GM19452 (cell line): ENCODE results near the gene MAGEA6.
"Not testable (repeated sequence)": the region's sequence is repeated elsewhere in the genome, so short reads cannot be mapped to it uniquely, and the experiment has no call there.

Experiments used
- ATAC-seq: cut with Tn5 transposase; IDR thresholded peaks from one replicate; pipeline ENCODE4 v1.9.1; 2021; ENCODE audit not compliant: unreplicated experiment

MAGEA6 gene, protein sequence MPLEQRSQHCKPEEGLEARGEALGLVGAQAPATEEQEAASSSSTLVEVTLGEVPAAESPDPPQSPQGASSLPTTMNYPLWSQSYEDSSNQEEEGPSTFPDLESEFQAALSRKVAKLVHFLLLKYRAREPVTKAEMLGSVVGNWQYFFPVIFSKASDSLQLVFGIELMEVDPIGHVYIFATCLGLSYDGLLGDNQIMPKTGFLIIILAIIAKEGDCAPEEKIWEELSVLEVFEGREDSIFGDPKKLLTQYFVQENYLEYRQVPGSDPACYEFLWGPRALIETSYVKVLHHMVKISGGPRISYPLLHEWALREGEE

GRCh38 chrX:152769549-152770289 lies at the start of gene MAGEA6:
Gene MAGEA6, minus strand, starts transcription at chrX:152769689. Its CDS starts 2,039 bp downstream, at chrX:152767650.
- ATAC-seq: not testable (repeated sequence)

GRCh38 chrX:152819266-152819665 lies 49.8 kb upstream of the MAGEA6 start:
- ATAC-seq: no peak

DNA sequence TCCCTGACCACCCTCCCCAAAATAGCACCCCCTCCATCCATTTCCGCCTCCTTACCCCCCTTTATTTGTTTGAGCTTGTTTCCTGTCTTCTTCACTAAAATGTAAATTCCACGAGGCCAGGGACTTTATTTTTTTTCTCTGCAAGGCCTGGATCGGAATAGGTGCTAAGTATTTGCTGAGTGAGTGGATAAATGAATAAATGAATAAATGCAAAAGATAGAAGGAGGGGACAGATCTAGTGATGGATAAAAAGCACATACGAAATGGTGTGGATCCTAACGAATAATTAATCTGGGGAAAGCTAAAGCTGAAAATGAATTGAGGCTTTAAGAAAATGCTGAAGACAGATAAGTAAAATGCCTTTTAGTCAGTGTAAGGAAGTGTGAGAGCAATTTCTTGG lies 48.9 kb upstream of the MAGEA6 start:
- ATAC-seq: no peak

DNA sequence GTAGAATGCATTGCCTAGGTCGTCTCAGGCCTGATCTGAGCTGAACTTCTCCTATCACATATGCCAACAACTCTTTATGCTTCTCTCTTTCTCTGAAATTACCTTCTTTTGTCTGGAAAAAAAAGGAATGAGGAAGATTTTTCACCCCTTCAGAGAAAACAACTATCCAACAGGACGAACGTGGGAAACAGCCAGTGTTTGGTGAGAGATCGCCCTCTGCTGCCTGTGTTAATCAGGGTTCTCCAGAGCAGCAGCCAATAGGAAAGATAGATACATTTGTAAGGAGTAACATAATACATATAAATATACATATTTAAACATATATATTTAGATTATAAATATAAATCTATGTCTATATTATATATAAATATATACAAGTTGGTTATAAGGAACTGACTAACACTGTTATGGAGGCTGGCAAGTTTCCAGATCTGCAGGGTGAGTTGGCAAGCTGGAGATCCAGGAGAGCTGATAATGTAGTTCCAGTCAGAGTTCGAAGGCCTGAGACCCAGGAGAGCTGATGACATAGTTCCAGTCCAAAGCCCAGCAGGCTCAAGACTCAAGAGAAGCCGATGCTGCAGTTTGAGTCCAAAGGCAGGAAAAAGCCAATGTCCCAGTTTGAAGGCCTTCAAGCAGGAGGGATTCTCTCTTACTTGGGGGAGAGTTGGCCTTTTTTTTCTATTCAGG lies 47.7 kb upstream of the MAGEA6 start:
- ATAC-seq: no peak

DNA sequence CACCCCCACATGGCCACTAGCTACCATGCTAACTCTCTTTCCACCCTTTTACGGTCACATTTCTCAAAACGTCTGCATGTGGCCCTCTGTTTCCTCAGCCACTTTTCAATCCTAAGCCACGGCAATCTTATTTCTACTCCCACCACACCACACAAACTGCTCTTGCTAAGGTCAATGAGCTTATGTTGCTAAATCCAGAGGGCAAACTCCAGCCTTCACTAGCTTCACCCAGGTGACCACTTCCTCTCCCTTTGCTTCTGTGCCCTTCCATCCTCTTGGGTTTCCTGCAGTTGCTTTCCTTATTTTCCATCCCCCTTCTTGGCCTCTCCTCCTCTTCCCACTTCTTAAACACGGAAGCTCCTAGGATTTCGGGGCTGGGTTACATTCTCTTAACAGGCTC lies 44.6 kb upstream of the MAGEA6 start:
- ATAC-seq: no peak

GRCh38 chrX:152813206-152813605 lies 43.7 kb upstream of the MAGEA6 start:
- ATAC-seq: no peak

DNA sequence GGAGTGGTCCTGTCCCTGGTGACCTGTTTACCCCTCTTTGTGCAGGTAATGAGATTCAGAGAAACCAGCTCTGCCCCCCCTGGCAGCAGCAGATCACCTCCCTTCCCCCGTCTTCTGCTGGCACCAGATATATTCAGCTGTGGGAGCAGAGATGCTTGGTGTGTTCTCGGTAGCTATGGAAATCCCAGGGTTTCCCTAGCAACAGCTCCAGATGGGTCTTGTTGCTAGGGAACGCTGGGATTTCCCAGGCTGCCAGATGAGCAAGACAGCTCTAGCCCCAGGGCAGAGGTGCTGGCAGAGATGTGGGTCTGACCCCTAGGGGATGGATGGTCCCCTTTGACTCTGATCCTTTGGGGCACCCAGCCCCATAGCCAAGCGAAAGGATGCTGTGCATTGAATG lies 40.9 kb upstream of the MAGEA6 start:
- ATAC-seq: no peak

DNA sequence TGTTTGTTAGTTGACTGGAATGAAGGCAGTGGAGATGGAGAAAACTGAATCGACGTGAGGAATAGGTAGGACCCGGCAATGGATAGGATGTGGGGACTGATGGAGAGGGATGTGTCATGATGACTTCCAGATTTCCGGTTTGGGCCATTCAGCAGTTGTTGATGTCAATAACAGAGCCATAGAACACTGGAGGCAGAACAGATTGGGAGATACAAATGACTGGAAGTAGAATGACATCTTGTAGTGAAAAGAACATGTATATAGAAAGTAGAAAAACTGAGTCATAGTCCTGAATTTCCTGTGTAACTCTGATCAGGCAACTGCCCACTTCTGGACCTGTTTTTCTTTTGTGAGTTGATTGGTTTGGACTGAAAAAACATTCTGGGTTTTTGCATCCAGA lies 36.5 kb upstream of the MAGEA6 start:
- no peak for ATAC-seq

- no peak for ATAC-seq
Measured at GRCh38 chrX:152798945-152799344, 29.5 kb upstream of the MAGEA6 start.

DNA sequence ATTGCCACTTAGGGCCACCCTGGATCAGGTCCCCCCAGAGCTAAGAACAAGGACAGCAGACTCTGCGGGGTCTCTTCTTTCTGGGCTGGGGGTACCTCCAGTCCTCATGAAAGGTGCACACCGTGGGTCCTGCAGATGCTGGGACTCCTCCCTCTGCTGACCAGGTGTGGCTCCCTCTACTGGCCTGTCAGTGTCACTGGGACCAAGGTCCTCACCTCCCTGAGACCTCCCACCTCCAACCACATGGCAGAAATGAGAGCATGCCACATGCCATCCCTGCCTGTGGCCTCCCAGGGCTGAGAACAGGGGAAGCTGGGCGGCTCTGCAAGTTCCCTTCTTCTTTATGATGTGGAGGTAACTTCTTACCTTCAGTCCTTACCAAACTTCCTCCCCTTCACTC lies 17.6 kb upstream of the MAGEA6 start:
- ATAC-seq: not testable (repeated sequence)

- not testable (repeated sequence) for ATAC-seq
Measured at GRCh38 chrX:152766562-152766961, 2.9 kb downstream of the MAGEA6 start.

DNA sequence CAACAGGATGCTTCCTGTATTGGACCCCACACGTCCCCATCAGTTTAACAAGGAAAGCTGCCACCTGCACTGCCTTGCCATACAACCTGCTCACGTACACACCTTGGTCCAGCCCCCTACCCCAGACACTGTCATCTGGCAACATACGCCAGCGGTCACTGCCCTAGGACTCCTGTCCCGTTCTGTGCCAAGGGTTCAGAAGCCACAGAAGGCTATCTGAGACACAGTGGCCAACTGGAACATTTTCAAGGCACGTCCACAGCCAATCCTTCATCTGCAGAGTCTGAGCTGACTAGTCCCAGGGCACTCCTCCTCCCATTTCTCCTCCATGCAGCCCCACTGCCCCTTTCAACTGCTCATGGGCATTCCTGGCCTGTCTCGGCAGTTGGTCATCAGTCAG lies 7.9 kb downstream of the MAGEA6 start:
- ATAC-seq: not testable (repeated sequence)

- not testable (repeated sequence) for ATAC-seq
Measured at GRCh38 chrX:152759544-152759943, 9.9 kb downstream of the MAGEA6 start.

DNA sequence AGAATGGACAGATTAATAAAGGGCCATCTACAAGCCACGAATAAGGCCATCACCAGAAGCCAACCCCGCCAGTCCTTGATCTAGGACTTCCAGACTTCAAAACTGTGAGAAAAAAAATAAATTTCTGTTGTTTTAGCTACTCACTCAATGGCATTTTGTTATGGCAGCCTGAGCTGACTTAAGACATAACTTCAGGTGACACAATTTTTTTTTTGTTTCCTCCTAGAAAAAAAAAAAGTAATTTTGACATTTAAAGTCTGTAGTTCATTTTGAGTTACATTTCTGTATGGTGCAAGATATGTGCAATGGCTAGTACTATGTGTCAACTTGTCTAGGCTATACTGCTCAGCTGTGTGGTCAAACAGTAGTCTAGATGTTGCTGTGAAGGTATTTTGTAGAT lies 10.6 kb downstream of the MAGEA6 start, which contains the start of gene CSAG3:
Gene CSAG3, plus strand, starts transcription at position 301 of the 400 bp plus-strand sequence.
- ATAC-seq: not testable (repeated sequence)

GRCh38 chrX:152754871-152755270 lies 14.6 kb downstream of the MAGEA6 start:
- not testable (repeated sequence) for ATAC-seq

GRCh38 chrX:152753686-152754650 lies 15.5 kb downstream of the MAGEA6 start, which contains the start of gene MAGEA2:
Gene MAGEA2, minus strand, starts transcription at chrX:152753842. Its CDS starts 2,479 bp downstream, at chrX:152751363.
- not testable (repeated sequence) for ATAC-seq

GRCh38 chrX:152738560-152738959 lies 30.9 kb downstream of the MAGEA6 start:
- no peak for ATAC-seq

GRCh38 chrX:152736528-152736927 lies 33.0 kb downstream of the MAGEA6 start:
- not testable (repeated sequence) for ATAC-seq

GRCh38 chrX:152735860-152736511 lies 33.5 kb downstream of the MAGEA6 start:
- no peak for ATAC-seq

GRCh38 chrX:152735101-152735500 lies 34.4 kb downstream of the MAGEA6 start:
- no peak for ATAC-seq
